WTC11 (cell line): ENCODE data around the gene BRSK1. TPM values are rescaled to one million over a fixed set of nuclear protein-coding genes. Genes with fewer than 3 reads are reported as not detected.
A peak's percentile ranks its signal among the peaks of the same experiment; 100 is the strongest.

Source experiments
- ATAC-seq: fragments of 200-7000 bp; cut with Tn5 transposase; 2 replicates; pipeline ENCODE4 v1.10.0; 2021; ENCODE audit warnings: mild to moderate bottlenecking, moderate library complexity
- CTCF ChIA-PET: fragments of 300-600 bp; sonication (Branson Sonifier 250); formaldehyde crosslinking; loops from one replicate; lab custom pipeline; 2021; ENCODE audit warnings: antibody characterized with exemption; lab: Charles Lee
- POLR2A ChIA-PET: fragments of 350-600 bp; sonication (Branson Sonifier 250); formaldehyde crosslinking; loops from one replicate; lab custom pipeline; 2021; ENCODE audit warnings: antibody characterized with exemption; lab: Charles Lee
- DNase-seq: peaks from one replicate; pipeline ENCODE4 v3.0.0; 2021; ENCODE audit warnings: low spot score
- H3K27ac Mint-ChIP-seq: 2 replicates; pipeline ENCODE4 v1.8.0; 2021; ENCODE audit warnings: mixed read lengths
- H3K27me3 Mint-ChIP-seq: 2 replicates; pipeline ENCODE4 v1.8.0; 2021; ENCODE audit warnings: low read depth, mild to moderate bottlenecking, moderate library complexity, mixed read lengths
- H3K36me3 Mint-ChIP-seq: 2 replicates; pipeline ENCODE4 v1.8.0; 2021; ENCODE audit warnings: mixed read lengths
- H3K4me1 Mint-ChIP-seq: 2 replicates; pipeline ENCODE4 v1.8.0; 2022; ENCODE audit warnings: mixed read lengths
- H3K4me3 Mint-ChIP-seq: 2 replicates; pipeline ENCODE4 v1.8.0; 2021; ENCODE audit warnings: mild to moderate bottlenecking, moderate library complexity, mixed read lengths
- H3K9me3 Mint-ChIP-seq: 2 replicates; pipeline ENCODE4 v1.8.0; 2021; ENCODE audit warnings: mixed read lengths
- ESRRA ChIP-seq: sonication (generic); formaldehyde crosslinking; IDR thresholded peaks from 2 replicates; pipeline ENCODE4 v1.8.1; 2022; ENCODE audit warnings: mild to moderate bottlenecking, missing genetic modification reagents, borderline replicate concordance
- JAZF1 ChIP-seq: fragments of 250-450 bp; sonication (Bioruptor Pico); IDR thresholded peaks from 2 replicates; pipeline ENCODE4 v1.9.0; 2021; ENCODE audit warnings: moderate library complexity, mild to moderate bottlenecking, inconsistent platforms
- NFE2L1 ChIP-seq: sonication (generic); formaldehyde crosslinking; IDR thresholded peaks from 2 replicates; pipeline ENCODE4 v1.8.1; 2023; ENCODE audit warnings: missing genetic modification reagents
- PRRX2 ChIP-seq: fragments of 250-450 bp; sonication (Bioruptor Pico); IDR thresholded peaks from 2 replicates; pipeline ENCODE4 v1.8.0; 2021; ENCODE audit warnings: mild to moderate bottlenecking
- ZNF219 ChIP-seq: sonication (generic); formaldehyde crosslinking; IDR thresholded peaks from 2 replicates; pipeline ENCODE4 v1.8.0; 2023; ENCODE audit warnings: missing genetic modification reagents, mild to moderate bottlenecking, borderline replicate concordance
- total RNA-seq: library from RNA; stranded (reverse); gene quantifications from 3 replicates; pipeline ENCODE4 v1.2.3, GENCODE V29; 2021
- TF ChIP-seq, protein P1 (sequence below): sonication (generic); formaldehyde crosslinking; IDR thresholded peaks from 2 replicates; pipeline ENCODE4 v1.8.1; 2022; ENCODE audit warnings: missing genetic modification reagents, borderline replicate concordance
- TF ChIP-seq, protein P2 (sequence below): fragments of 250-450 bp; sonication (Bioruptor Pico); IDR thresholded peaks from 2 replicates; pipeline ENCODE4 v2.1.2; 2022; ENCODE audit warnings: mild to moderate bottlenecking, moderate library complexity
- TF ChIP-seq, protein P3 (sequence below): sonication (generic); formaldehyde crosslinking; IDR thresholded peaks from 2 replicates; pipeline ENCODE4 v1.8.0; 2023; ENCODE audit warnings: missing genetic modification reagents, mild to moderate bottlenecking, borderline replicate concordance
- TF ChIP-seq, protein P4 (sequence below): fragments of 250-450 bp; sonication (Bioruptor Pico); conservative IDR thresholded peaks from 2 replicates; pipeline ENCODE4 v1.9.0; 2021; ENCODE audit warnings: mild to moderate bottlenecking
- TF ChIP-seq, protein P5 (sequence below): sonication (generic); formaldehyde crosslinking; IDR thresholded peaks from 2 replicates; pipeline ENCODE4 v1.8.0; 2022; ENCODE audit warnings: mild to moderate bottlenecking, missing genetic modification reagents

The BRSK1 gene
- total RNA-seq, 1 experiment from 2014 or later, result 52.4 TPM

DNA sequence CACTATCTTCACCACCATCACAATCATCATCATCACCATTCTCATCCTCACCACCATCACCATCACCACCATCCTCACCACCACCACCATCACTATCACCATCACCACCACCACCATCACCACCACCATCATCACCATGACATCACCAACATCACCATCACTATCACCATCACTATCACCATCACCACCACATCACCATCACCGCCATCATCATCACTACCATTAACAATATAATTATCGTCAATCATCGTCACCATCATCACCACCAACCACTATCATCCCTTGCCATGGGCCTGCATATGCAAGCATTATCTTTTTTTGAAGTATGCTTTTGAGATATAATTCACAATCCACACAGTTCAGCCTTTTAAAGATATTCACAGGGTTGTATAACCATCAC, 17.4 kb upstream of the BRSK1 start:
- H3K9me3 Mint-ChIP-seq, result peaks cover 16% of the 10 kb centered on the region
- 0 out of 2 replicates have a peak, but pooled peaks have one; percentile 28 for TF ChIP-seq NFE2L1
- TF ChIP-seq, protein P1, sequence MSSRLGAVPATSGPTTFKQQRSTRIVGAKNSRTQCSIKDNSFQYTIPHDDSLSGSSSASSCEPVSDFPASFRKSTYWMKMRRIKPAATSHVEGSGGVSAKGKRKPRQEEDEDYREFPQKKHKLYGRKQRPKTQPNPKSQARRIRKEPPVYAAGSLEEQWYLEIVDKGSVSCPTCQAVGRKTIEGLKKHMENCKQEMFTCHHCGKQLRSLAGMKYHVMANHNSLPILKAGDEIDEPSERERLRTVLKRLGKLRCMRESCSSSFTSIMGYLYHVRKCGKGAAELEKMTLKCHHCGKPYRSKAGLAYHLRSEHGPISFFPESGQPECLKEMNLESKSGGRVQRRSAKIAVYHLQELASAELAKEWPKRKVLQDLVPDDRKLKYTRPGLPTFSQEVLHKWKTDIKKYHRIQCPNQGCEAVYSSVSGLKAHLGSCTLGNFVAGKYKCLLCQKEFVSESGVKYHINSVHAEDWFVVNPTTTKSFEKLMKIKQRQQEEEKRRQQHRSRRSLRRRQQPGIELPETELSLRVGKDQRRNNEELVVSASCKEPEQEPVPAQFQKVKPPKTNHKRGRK (CRISPR knock-in tag), result no peak

DNA sequence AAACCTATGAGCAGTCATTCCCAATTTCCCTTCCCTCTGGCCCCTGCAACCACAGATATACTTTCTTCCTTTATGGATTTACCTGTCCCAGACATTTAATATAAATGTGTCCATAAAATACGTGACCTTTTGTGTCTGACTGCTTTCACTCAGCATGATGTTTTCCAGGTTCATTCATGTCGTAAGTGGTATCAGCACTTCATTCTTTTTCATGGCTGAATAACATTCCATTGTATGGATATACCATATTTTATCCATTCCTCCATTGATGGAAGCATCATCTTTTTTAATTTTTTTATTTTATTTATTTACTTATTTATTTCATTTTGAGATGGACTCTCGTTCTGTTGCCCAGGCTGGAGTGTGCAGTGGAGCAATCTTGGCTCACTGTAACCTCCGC, 17.0 kb upstream of the BRSK1 start:
- CTCF ChIA-PET, result no interaction called here
- Mint-ChIP-seq H3K27ac (no peak overlapping the region), H3K27me3 (no peaks in the 10 kb centered on the region), H3K36me3 (peaks cover 13% of the 10 kb centered on the region), H3K4me3 (no peak overlapping the region), H3K9me3 (peaks cover 16% of the 10 kb centered on the region), H3K4me1 (0 out of 2 replicates have a peak, but pooled peaks cover 3% of the 10 kb centered on the region)
- POLR2A ChIA-PET, result no interaction called here
- TF ChIP-seq, protein P2, sequence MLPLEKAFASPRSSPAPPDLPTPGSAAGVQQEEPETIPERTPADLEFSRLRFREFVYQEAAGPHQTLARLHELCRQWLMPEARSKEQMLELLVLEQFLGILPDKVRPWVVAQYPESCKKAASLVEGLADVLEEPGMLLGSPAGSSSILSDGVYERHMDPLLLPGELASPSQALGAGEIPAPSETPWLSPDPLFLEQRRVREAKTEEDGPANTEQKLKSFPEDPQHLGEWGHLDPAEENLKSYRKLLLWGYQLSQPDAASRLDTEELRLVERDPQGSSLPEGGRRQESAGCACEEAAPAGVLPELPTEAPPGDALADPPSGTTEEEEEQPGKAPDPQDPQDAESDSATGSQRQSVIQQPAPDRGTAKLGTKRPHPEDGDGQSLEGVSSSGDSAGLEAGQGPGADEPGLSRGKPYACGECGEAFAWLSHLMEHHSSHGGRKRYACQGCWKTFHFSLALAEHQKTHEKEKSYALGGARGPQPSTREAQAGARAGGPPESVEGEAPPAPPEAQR (CRISPR knock-in tag), result no peak
- no peak for TF ChIP-seq ZNF219 (CRISPR knock-in tag)
- TF ChIP-seq ESRRA, result no peak
- TF ChIP-seq, protein P3, sequence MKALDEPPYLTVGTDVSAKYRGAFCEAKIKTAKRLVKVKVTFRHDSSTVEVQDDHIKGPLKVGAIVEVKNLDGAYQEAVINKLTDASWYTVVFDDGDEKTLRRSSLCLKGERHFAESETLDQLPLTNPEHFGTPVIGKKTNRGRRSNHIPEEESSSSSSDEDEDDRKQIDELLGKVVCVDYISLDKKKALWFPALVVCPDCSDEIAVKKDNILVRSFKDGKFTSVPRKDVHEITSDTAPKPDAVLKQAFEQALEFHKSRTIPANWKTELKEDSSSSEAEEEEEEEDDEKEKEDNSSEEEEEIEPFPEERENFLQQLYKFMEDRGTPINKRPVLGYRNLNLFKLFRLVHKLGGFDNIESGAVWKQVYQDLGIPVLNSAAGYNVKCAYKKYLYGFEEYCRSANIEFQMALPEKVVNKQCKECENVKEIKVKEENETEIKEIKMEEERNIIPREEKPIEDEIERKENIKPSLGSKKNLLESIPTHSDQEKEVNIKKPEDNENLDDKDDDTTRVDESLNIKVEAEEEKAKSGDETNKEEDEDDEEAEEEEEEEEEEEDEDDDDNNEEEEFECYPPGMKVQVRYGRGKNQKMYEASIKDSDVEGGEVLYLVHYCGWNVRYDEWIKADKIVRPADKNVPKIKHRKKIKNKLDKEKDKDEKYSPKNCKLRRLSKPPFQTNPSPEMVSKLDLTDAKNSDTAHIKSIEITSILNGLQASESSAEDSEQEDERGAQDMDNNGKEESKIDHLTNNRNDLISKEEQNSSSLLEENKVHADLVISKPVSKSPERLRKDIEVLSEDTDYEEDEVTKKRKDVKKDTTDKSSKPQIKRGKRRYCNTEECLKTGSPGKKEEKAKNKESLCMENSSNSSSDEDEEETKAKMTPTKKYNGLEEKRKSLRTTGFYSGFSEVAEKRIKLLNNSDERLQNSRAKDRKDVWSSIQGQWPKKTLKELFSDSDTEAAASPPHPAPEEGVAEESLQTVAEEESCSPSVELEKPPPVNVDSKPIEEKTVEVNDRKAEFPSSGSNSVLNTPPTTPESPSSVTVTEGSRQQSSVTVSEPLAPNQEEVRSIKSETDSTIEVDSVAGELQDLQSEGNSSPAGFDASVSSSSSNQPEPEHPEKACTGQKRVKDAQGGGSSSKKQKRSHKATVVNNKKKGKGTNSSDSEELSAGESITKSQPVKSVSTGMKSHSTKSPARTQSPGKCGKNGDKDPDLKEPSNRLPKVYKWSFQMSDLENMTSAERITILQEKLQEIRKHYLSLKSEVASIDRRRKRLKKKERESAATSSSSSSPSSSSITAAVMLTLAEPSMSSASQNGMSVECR (CRISPR knock-in tag), result no peak
- TF ChIP-seq JAZF1 (CRISPR knock-in tag), result no peak
- TF ChIP-seq, protein P4, sequence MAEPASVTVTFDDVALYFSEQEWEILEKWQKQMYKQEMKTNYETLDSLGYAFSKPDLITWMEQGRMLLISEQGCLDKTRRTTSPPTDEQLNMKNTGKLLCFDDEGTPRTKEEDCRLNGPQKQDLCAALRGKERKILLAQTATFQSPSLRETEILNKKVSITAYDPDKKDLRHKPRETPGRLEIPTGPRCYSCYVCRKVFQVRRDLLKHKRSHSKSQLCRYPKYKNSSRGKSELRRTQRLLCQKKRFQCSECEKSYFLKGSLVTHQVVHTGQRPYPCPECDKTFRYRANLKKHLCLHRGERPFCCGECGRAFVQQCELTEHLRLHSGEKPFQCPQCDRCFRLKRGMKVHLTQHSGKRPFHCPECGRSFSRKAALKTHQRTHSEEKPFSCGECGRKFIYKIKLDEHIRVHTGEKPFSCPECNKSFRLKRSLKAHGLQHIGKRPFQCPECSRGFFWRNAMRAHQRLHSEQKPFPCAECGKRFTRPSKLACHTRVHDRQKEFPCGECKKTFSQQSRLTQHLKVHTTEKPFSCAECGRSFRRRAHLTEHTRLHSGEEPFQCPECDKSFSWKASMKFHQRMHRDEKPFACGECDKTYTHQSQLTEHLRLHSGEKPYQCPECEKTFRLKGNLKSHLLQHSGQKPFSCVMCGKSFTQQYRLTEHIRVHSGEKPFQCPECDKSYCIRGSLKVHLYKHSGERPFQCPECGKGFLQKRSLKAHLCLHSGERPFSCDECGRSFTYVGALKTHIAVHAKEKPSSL (CRISPR knock-in tag), result no peak
- TF ChIP-seq PRRX2 (CRISPR knock-in tag), result no peak
- TF ChIP-seq, protein P5, sequence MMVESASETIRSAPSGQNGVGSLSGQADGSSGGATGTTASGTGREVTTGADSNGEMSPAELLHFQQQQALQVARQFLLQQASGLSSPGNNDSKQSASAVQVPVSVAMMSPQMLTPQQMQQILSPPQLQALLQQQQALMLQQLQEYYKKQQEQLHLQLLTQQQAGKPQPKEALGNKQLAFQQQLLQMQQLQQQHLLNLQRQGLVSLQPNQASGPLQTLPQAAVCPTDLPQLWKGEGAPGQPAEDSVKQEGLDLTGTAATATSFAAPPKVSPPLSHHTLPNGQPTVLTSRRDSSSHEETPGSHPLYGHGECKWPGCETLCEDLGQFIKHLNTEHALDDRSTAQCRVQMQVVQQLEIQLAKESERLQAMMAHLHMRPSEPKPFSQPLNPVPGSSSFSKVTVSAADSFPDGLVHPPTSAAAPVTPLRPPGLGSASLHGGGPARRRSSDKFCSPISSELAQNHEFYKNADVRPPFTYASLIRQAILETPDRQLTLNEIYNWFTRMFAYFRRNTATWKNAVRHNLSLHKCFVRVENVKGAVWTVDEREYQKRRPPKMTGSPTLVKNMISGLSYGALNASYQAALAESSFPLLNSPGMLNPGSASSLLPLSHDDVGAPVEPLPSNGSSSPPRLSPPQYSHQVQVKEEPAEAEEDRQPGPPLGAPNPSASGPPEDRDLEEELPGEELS (CRISPR knock-in tag), result no peak
- no peak for DNase-seq
- no peak for ATAC-seq

More for the DNA sequence above, 17.4 kb upstream of the BRSK1 start:
- ChIA-PET POLR2A (no interaction called here), CTCF (no interaction called here)
- H3K27ac Mint-ChIP-seq, result no peak overlapping the region
- H3K4me1 Mint-ChIP-seq, result 0 out of 2 replicates have a peak, but pooled peaks cover 3% of the 10 kb centered on the region
- peaks cover 13% of the 10 kb centered on the region for H3K36me3 Mint-ChIP-seq
- no peaks in the 10 kb centered on the region for H3K27me3 Mint-ChIP-seq
- no peak for ATAC-seq
- no peak overlapping the region for H3K4me3 Mint-ChIP-seq
- DNase-seq, result no peak
